OCI-LY7 (cell line): ENCODE results near the gene ALDH16A1. TPM values are rescaled to one million over a fixed set of nuclear protein-coding genes. Genes with fewer than 3 reads are reported as not detected.

Source experiments
- BruUV-seq: library from RNA; stranded (reverse); fragments of 400-500 nt; replicated peaks from 2 replicates; lab custom pipeline; 2021; lab: Mats Ljungman, UMichigan
- CTCF ChIA-PET: fragments of 300-600 bp; sonication (Branson Sonifier 250); formaldehyde crosslinking; loops from one replicate; lab custom pipeline; 2022; ENCODE audit warnings: antibody characterized with exemption; ENCODE audit not compliant: unreplicated experiment; lab: Charles Lee
- POLR2A ChIA-PET: fragments of 300-600 bp; sonication (Branson Sonifier 250); formaldehyde crosslinking; loops from one replicate; lab custom pipeline; 2022; ENCODE audit warnings: antibody characterized with exemption; lab: Charles Lee
- DNase-seq: peaks from one replicate; pipeline ENCODE4 v3.0.0-alpha.2; 2015; ENCODE audit warnings: low spot score
- H2AFZ ChIP-seq: fragments of 200-600 bp; sonication (generic), shearing (Covaris generic); 2 replicates; pipeline ENCODE4 v1.6.1; 2014; ENCODE audit warnings: mild to moderate bottlenecking, antibody characterized with exemption, low read length, moderate library complexity
- H3K27ac ChIP-seq: fragments of 200-600 bp; sonication (generic); 2 replicates; pipeline ENCODE4 v1.5.1; 2014; ENCODE audit warnings: mixed run types, low read depth, mild to moderate bottlenecking, moderate library complexity, low read length, inconsistent platforms; ENCODE audit not compliant: poor library complexity, severe bottlenecking
- H3K36me3 ChIP-seq: fragments of 200-600 bp; sonication (generic); 2 replicates; pipeline ENCODE4 v1.6.1; 2014; ENCODE audit warnings: mild to moderate bottlenecking, antibody characterized with exemption, low read length, moderate library complexity, mixed read lengths; ENCODE audit not compliant: insufficient read depth
- H3K4me1 ChIP-seq: fragments of 200-600 bp; sonication (generic); 2 replicates; pipeline ENCODE4 v1.5.1; 2014; ENCODE audit warnings: mild to moderate bottlenecking, low read length; ENCODE audit not compliant: insufficient read depth, poor library complexity, severe bottlenecking
- H3K4me2 ChIP-seq: fragments of 200-600 bp; sonication (generic); 2 replicates; pipeline ENCODE4 v1.6.1; 2014; ENCODE audit warnings: mild to moderate bottlenecking, low read length
- H3K4me3 ChIP-seq: fragments of 200-600 bp; sonication (generic); 2 replicates; pipeline ENCODE4 v1.5.1; 2014; ENCODE audit warnings: mild to moderate bottlenecking, low read depth, low read length; ENCODE audit not compliant: poor library complexity, severe bottlenecking
- H3K79me2 ChIP-seq: fragments of 200-600 bp; sonication (generic); 2 replicates; pipeline ENCODE4 v1.6.1; 2016; ENCODE audit warnings: low read depth, mild to moderate bottlenecking, low read length, moderate library complexity, mixed read lengths; ENCODE audit not compliant: insufficient read depth
- H3K9me2 ChIP-seq: fragments of 200-600 bp; sonication (generic); 2 replicates; pipeline ENCODE4 v1.6.1; 2016; ENCODE audit warnings: mild to moderate bottlenecking, low read length, mixed read lengths; ENCODE audit not compliant: insufficient read depth
- H3K9me3 ChIP-seq: fragments of 200-600 bp; sonication (generic); 2 replicates; pipeline ENCODE4 v1.6.1; 2014; ENCODE audit warnings: mild to moderate bottlenecking, mixed run types, low read length, mixed read lengths
- H4K20me1 ChIP-seq: fragments of 200-600 bp; sonication (generic); 2 replicates; pipeline ENCODE4 v1.6.1; 2014; ENCODE audit warnings: mild to moderate bottlenecking, antibody characterized with exemption, low read length, moderate library complexity, mixed read lengths; ENCODE audit not compliant: insufficient read depth
- CTCF ChIP-seq: fragments of 200-600 bp; sonication (generic); conservative IDR thresholded peaks from 2 replicates; pipeline ENCODE4 v1.5.1; 2014; ENCODE audit warnings: mild to moderate bottlenecking, antibody characterized with exemption, low read length, moderate library complexity, mixed read lengths
- EZH2phosphoT487 ChIP-seq: fragments of 200-600 bp; sonication (generic); IDR thresholded peaks from 2 replicates; pipeline ENCODE4 v1.6.1; 2018; ENCODE audit warnings: low read depth, borderline replicate concordance, mild to moderate bottlenecking, mixed run types, antibody characterized with exemption, low read length, moderate library complexity, mixed read lengths
- intact Hi-C: fragments of 100-400 bp; cut with micrococcal nuclease; formaldehyde crosslinking; loops from one replicate; pipeline ENCODE4 v1.10.0; 2022; ENCODE audit not compliant: unreplicated experiment
- total RNA-seq, 2 experiments: library from RNA; depleted of rRNA in 1 of 2; stranded (reverse); fragments of >200 nt in 1 of 2; shearing (Covaris generic) in 1 of 2; gene quantifications; 2 replicates each; pipeline ENCODE4 v1.2.3, GENCODE V29; 2014 to 2022

ALDH16A1 gene
- total RNA-seq, 2 experiments from 2014 or later = 26.0 to 55.4 TPM

- H3K4me3 ChIP-seq = peak overlapping the region; percentile 69
- BruUV-seq = no TSS peak
- H3K27ac ChIP-seq = peak overlapping the region; percentile 44
- intact Hi-C loops = no loop called here
- no peaks in the 10 kb centered on the region for H3K9me3 ChIP-seq
- peaks cover 40% of the 10 kb centered on the region for H3K4me1 ChIP-seq
- no peaks in the 10 kb centered on the region for H3K9me2 ChIP-seq
- no peaks in the 10 kb centered on the region for H3K79me2 ChIP-seq
- no peak for DNase-seq
- no peak overlapping the region for H2AFZ ChIP-seq
- no peaks in the 10 kb centered on the region for H4K20me1 ChIP-seq
- POLR2A ChIA-PET = no interaction called here
- no peak for TF ChIP-seq CTCF
- no peak for TF ChIP-seq EZH2phosphoT487
- peaks cover 18% of the 10 kb centered on the region; the same call in 1 of the 2 replicates for H3K36me3 ChIP-seq
- CTCF ChIA-PET = no interaction called here
- peak overlapping the region; percentile 97 for H3K4me2 ChIP-seq
Observed at GRCh38 chr19:49474542-49474924, 21.5 kb downstream of the ALDH16A1 start.

GRCh38 chr19:49475191-49475917 is 22.3 kb downstream of the ALDH16A1 start:
- Histone ChIP-seq H3K4me3 (peak overlapping the region; percentile 69), H3K9me3 (no peaks in the 10 kb centered on the region), H3K36me3 (peaks cover 11% of the 10 kb centered on the region; the same call in 1 of the 2 replicates), H3K9me2 (no peaks in the 10 kb centered on the region), H3K79me2 (no peaks in the 10 kb centered on the region), H3K4me2 (peak overlapping the region; percentile 97), H3K27ac (peak overlapping the region; percentile 17), H2AFZ (no peak overlapping the region), H3K4me1 (peaks cover 33% of the 10 kb centered on the region), H4K20me1 (no peaks in the 10 kb centered on the region)
- no TSS peak for BruUV-seq
- ChIA-PET CTCF (no interaction called here), POLR2A (no interaction called here)
- intact Hi-C loops = no loop called here
- TF ChIP-seq CTCF (no peak), EZH2phosphoT487 (no peak)
- no peak for DNase-seq
